Measurements from ENCODE around the gene GPI. TPM values are rescaled to one million over a fixed set of nuclear protein-coding genes. Genes with fewer than 3 reads are reported as not detected.

The GPI gene
- polyA plus RNA-seq, 1 donor (not counting 4 experiments of a cell fraction or from before 2014, with no cell fraction given) = 123 TPM

DNA sequence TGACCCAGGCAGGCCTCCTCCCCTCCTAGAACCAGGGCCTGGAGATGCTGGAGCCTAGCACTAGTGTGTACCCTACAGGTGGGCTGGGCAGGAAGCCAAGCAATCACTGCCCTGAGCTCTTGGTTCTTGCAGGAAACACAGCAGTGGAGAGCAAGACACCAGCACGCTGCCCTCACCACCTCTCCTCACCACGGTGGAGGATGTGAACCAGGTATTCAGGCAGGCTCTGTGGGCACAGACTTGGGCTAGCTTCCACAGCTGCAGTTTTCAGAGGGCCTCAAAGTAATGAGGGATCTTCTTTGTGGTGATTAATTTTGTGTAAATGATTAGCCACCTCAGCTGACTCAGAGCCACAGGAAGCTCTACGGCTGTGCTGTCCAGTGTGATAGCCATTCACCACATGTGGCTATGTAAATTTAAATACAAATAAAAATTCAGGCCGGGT lies 13.6 kb upstream of the GPI start:
- H3K27me3 ChIP-seq (ENCODE audit: control insufficient read depth, extremely low read depth, insufficient read depth, low read length) = no peaks in the 10 kb centered on the region
- H3K4me1 ChIP-seq (ENCODE audit: control insufficient read depth, extremely low read depth, insufficient read depth, low read length) = no peaks in the 10 kb centered on the region
- no peaks in the 10 kb centered on the region for H3K9me3 ChIP-seq (ENCODE audit: control insufficient read depth, low read depth, low read length)
- H3K4me2 ChIP-seq (ENCODE audit: control insufficient read depth, extremely low read depth, insufficient read depth, low read depth, low read length) = no peak overlapping the region
- no peaks in the 10 kb centered on the region for H3K79me2 ChIP-seq (ENCODE audit: control insufficient read depth, insufficient read depth, low read length)
- peaks cover 10 to 15% of the 10 kb centered on the region in 2 experiments for H3K36me3 ChIP-seq (ENCODE audit: control insufficient read depth in 2 of 2, extremely low read depth in 1 of 2, insufficient read depth in 2 of 2, low read length in 2 of 2)
- H3K9me1 ChIP-seq (ENCODE audit: control insufficient read depth, extremely low read depth, insufficient read depth, low read length) = no peaks in the 10 kb centered on the region
- DNase-seq (ENCODE audit: low read depth, low spot score) (no peak), FAIRE-seq (no peak)
- dilution Hi-C loops (cut with MboI; ENCODE audit: extremely low pct_ligation_motif_present, low sequenced_read_pairs) = no loop called here
- TF ChIP-seq EZH2 (IDR thresholded peaks at IDR 0.05; ENCODE audit: low read length) = no peak
- TF ChIP-seq, protein P1, sequence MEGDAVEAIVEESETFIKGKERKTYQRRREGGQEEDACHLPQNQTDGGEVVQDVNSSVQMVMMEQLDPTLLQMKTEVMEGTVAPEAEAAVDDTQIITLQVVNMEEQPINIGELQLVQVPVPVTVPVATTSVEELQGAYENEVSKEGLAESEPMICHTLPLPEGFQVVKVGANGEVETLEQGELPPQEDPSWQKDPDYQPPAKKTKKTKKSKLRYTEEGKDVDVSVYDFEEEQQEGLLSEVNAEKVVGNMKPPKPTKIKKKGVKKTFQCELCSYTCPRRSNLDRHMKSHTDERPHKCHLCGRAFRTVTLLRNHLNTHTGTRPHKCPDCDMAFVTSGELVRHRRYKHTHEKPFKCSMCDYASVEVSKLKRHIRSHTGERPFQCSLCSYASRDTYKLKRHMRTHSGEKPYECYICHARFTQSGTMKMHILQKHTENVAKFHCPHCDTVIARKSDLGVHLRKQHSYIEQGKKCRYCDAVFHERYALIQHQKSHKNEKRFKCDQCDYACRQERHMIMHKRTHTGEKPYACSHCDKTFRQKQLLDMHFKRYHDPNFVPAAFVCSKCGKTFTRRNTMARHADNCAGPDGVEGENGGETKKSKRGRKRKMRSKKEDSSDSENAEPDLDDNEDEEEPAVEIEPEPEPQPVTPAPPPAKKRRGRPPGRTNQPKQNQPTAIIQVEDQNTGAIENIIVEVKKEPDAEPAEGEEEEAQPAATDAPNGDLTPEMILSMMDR (optimal IDR thresholded peaks at IDR 0.05 in 1 of 3, IDR thresholded peaks at IDR 0.05 in 1 of 3, conservative IDR thresholded peaks at IDR 0.05 in 1 of 3; ENCODE audit: extremely low read depth in 1 of 3, insufficient read depth in 2 of 3, low read length in 3 of 3) = no peak
- H3K27ac ChIP-seq (ENCODE audit: control insufficient read depth, insufficient read depth, low read length) = no peak overlapping the region
- no peak overlapping the region for H3K9ac ChIP-seq (ENCODE audit: control insufficient read depth, extremely low read depth, insufficient read depth, low read length)
- H4K20me1 ChIP-seq (ENCODE audit: control insufficient read depth, extremely low read depth, insufficient read depth, low read length) = no peaks in the 10 kb centered on the region
- no peak overlapping the region for H2AFZ ChIP-seq (ENCODE audit: control insufficient read depth, low read length)
- no peak overlapping the region for H3K4me3 ChIP-seq (ENCODE audit: control insufficient read depth in 2 of 3, extremely low read depth in 1 of 3, insufficient read depth in 2 of 3, low read depth in 1 of 3, low read length in 3 of 3)

- Histone ChIP-seq H3K4me1 (ENCODE audit: control insufficient read depth, extremely low read depth, insufficient read depth, low read length) (peaks cover 4% of the 10 kb centered on the region), H3K9me1 (ENCODE audit: control insufficient read depth, extremely low read depth, insufficient read depth, low read length) (no peaks in the 10 kb centered on the region), H3K27ac (ENCODE audit: control insufficient read depth, insufficient read depth, low read length) (no peak overlapping the region), H3K9ac (ENCODE audit: control insufficient read depth, extremely low read depth, insufficient read depth, low read length) (no peak overlapping the region), H3K9me3 (ENCODE audit: control insufficient read depth, low read depth, low read length) (no peaks in the 10 kb centered on the region), H3K79me2 (ENCODE audit: control insufficient read depth, insufficient read depth, low read length) (no peaks in the 10 kb centered on the region), H3K36me3 (ENCODE audit: control insufficient read depth in 2 of 2, extremely low read depth in 1 of 2, insufficient read depth in 2 of 2, low read length in 2 of 2) (peaks cover 10 to 15% of the 10 kb centered on the region in 2 experiments), H3K4me3 (ENCODE audit: control insufficient read depth in 2 of 3, extremely low read depth in 1 of 3, insufficient read depth in 2 of 3, low read depth in 1 of 3, low read length in 3 of 3) (no peak overlapping the region), H4K20me1 (ENCODE audit: control insufficient read depth, extremely low read depth, insufficient read depth, low read length) (no peaks in the 10 kb centered on the region), H2AFZ (ENCODE audit: control insufficient read depth, low read length) (no peak overlapping the region), H3K27me3 (ENCODE audit: control insufficient read depth, extremely low read depth, insufficient read depth, low read length) (no peaks in the 10 kb centered on the region), H3K4me2 (ENCODE audit: control insufficient read depth, extremely low read depth, insufficient read depth, low read depth, low read length) (no peak overlapping the region)
- DNase-seq (ENCODE audit: low read depth, low spot score) (no peak), FAIRE-seq (no peak)
- dilution Hi-C loops (cut with MboI; ENCODE audit: extremely low pct_ligation_motif_present, low sequenced_read_pairs) = no loop called here
- TF ChIP-seq, protein P1 (optimal IDR thresholded peaks at IDR 0.05 in 1 of 3, IDR thresholded peaks at IDR 0.05 in 1 of 3, conservative IDR thresholded peaks at IDR 0.05 in 1 of 3; ENCODE audit: extremely low read depth in 1 of 3, insufficient read depth in 2 of 3, low read length in 3 of 3) = no peak
- TF ChIP-seq EZH2 (IDR thresholded peaks at IDR 0.05; ENCODE audit: low read length) = no peak
Observed at GRCh38 chr19:34353546-34353945, 11.4 kb upstream of the GPI start.
